NCI-H2029 treated with DMSO at 0.1 percent for 48 hours (cell line): ENCODE data around the gene DPY19L1.
"Not testable (repeated sequence)": the region's sequence is repeated elsewhere in the genome, so short reads cannot be mapped to it uniquely, and the experiment has no call there.

ENCODE experiments used
- DNase-seq: peaks from one replicate; lab custom pipeline; 2025; lab: John Stamatoyannopoulos, UW

DPY19L1 gene

GRCh38 chr7:34918198-34918861 lies 119.0 kb downstream of the DPY19L1 start:
- not testable (repeated sequence) for DNase-seq

GRCh38 chr7:34917515-34917914 lies 119.8 kb downstream of the DPY19L1 start:
- DNase-seq, result not testable (repeated sequence)

- no peak for DNase-seq
Measured at GRCh38 chr7:34916267-34916666, 121.0 kb downstream of the DPY19L1 start.

- DNase-seq, result no peak
Measured at GRCh38 chr7:34912236-34912635, 125.0 kb downstream of the DPY19L1 start.

- DNase-seq, result not testable (repeated sequence)
Measured at GRCh38 chr7:34906266-34906850, 130.9 kb downstream of the DPY19L1 start.

- DNase-seq, result no peak
Measured at GRCh38 chr7:34904987-34905386, 132.3 kb downstream of the DPY19L1 start.

- not testable (repeated sequence) for DNase-seq
Measured at GRCh38 chr7:34903921-34904320, 133.4 kb downstream of the DPY19L1 start.

- DNase-seq, result no peak
Measured at GRCh38 chr7:34902182-34902581, 135.1 kb downstream of the DPY19L1 start.

- DNase-seq, result no peak
Measured at GRCh38 chr7:34900891-34901513, 136.3 kb downstream of the DPY19L1 start.

GRCh38 chr7:34895202-34895601 lies 142.1 kb downstream of the DPY19L1 start:
- DNase-seq, result no peak

GRCh38 chr7:34889951-34890350 lies 147.3 kb downstream of the DPY19L1 start:
- DNase-seq, result no peak

GRCh38 chr7:34886856-34887255 lies 150.4 kb downstream of the DPY19L1 start:
- DNase-seq, result no peak

- not testable (repeated sequence) for DNase-seq
Measured at GRCh38 chr7:34883855-34884254, 153.4 kb downstream of the DPY19L1 start.

- no peak for DNase-seq
Measured at GRCh38 chr7:34879871-34880270, 157.4 kb downstream of the DPY19L1 start.

- not testable (repeated sequence) for DNase-seq
Measured at GRCh38 chr7:34878944-34879735, 158.1 kb downstream of the DPY19L1 start.
